NCI-H748 treated with DMSO at 0.1 percent for 48 hours (cell line): ENCODE results near the gene A4GALT.
"Not testable (repeated sequence)": the region's sequence is repeated elsewhere in the genome, so short reads cannot be mapped to it uniquely, and the experiment has no call there.

ENCODE experiments used
- DNase-seq: peaks from one replicate; lab custom pipeline; 2025; lab: John Stamatoyannopoulos, UW

Gene A4GALT

DNA sequence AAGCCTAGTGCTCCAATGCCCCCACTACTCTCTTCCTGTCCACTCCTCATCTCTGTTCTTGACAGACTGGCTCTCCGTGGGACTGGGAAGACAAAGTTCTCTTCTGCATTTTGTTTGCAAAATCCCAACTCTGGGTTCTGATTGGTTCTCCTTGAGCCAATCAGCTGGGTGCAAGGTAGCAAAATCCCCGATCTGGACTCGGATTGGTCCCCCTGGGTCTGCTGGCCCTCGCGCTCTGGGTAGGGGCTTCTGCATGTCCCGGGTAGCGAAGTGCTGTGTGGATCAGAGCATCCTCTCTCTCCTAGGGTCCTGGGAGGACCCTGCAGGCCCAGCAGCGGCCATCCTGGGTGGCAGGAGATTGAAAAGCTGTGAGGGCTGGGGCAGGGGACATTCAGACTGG lies 22.3 kb upstream of the A4GALT start:
- no peak for DNase-seq

DNA sequence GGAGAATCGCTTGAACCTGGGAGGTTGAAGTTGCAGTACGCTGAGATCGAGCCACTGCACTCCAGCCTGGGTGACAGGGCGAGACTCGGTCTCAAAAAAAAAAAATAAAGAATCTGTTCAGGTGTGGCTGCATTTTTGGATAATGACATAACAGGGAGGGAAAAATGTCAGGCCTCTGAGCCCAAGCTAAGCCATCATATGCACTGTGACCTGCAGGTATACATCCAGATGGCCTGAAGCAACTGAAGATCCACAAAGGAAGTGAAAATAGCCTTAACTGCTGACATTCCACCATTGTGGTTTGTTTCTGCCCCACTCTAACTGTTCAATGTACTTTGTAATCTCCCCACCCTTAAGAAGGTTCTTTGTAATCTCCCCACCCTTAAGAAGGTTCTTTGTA lies 19.6 kb upstream of the A4GALT start:
- not testable (repeated sequence) for DNase-seq

- no peak for DNase-seq
These were observed 13.7 kb upstream of the A4GALT start for GRCh38 chr22:42734406-42734805.

GRCh38 chr22:42733394-42733793 lies 12.7 kb upstream of the A4GALT start:
- not testable (repeated sequence) for DNase-seq

DNA sequence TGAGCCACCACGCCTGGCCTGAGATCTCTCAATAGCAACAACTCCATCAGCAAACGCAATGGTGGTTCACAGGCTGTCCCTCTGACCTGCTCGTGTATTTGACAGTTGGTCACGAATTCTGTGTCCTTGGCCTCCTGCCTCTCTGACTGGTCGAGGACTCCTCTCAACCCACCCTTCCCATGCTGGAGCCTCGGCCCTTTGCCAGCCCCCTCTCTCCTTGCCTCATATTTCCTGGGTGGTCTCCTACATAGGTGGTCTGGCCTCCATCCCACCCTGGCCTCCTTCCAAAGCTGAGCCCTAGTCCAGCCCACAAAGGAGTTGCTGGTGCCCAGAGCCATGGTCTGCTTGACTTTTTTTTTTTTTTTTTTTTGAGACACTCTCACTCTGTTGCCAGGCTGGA lies 11.4 kb upstream of the A4GALT start:
- no peak for DNase-seq

GRCh38 chr22:42726811-42727210 lies 6.1 kb upstream of the A4GALT start:
- DNase-seq: no peak

- DNase-seq: no peak
These were observed 5.1 kb upstream of the A4GALT start for GRCh38 chr22:42725606-42726355.

DNA sequence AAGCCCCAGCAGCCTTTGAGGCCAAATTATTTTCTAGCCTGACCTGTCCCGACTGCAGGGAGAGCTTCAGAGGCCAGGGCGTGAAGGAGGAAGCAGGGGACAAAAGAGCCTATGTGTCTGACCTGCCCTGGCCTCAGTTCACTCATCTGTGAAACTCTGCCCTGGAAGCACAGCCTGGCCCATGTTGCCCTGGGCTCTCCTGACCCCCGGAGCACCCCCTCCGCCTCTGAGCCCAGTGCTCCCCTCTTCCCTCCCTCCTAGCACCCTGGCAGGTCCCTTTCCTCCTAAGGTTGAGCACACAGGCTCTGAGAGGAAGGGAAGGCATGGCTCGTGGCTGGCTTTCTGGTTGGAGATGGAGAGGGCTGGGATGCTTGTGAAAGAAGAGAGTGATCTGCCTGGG lies 3.4 kb upstream of the A4GALT start:
- no peak for DNase-seq

DNA sequence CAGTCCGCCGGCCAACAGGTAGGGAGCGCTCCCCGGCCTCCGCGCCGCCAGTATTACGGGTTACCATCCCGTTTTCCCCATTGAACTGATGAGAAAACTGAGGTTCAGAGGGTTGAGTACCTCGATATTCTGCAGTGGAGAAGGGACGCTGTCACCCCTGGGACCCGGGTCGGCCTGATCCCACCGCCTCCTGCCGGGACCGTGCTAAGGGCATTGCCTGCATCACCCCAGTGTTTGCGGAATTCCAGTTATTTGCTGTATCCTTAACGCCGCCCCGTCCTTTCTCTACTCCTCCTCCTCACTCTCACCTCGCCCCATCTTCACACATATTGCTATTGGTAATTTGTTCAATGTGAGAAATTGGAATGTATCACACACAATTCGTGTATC lies 370 bp upstream of the A4GALT start:
- DNase-seq: no peak

GRCh38 chr22:42719656-42720262 lies 911 bp downstream of the A4GALT start:
- DNase-seq: no peak

GRCh38 chr22:42719133-42719532 lies 1.5 kb downstream of the A4GALT start:
- no peak for DNase-seq

GRCh38 chr22:42717197-42717928 lies 3.3 kb downstream of the A4GALT start:
- DNase-seq: no peak

DNA sequence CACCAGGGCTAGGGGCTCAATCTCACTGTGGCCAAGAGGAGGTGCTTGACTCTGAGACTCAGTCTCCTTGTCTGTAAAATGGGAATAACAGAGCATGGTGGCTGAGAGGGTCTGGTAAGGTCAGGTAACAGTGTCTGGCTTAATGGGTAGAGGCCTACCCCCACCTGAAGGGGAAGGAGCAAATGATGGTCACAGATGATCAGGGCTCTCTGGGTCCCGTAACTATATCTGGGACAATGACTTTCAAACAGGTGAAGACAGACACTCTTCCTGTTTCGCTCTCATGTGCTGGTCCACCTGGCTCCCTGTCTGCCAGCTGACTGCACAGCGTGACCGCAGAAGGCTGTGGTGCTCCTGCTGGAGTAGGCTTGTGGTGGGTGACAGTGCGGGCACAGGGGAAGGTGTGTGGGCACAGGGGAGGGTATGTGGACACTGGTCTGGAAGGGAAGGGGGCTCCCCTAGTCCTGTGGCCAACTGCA lies 4.0 kb downstream of the A4GALT start:
- no peak for DNase-seq

DNA sequence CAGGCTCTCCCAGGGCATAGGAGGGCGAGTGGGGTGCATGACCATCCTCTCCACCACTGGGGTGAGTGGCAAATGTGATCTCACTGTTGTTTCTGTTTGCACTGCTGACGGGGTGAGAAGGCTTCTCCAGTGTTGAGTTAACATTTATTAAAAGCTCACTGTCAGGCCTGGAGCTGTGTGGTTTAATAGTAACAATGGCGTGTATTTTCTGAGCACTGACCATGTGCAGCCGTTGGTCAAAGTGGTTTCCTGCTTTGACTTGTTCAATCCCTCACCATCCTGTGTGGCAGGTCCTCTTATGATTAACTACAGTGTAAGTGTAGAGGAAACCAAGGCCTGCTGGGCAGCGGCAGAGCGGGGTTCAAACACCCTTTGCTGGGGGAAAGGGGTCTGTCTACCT lies 4.4 kb downstream of the A4GALT start:
- DNase-seq: no peak

DNA sequence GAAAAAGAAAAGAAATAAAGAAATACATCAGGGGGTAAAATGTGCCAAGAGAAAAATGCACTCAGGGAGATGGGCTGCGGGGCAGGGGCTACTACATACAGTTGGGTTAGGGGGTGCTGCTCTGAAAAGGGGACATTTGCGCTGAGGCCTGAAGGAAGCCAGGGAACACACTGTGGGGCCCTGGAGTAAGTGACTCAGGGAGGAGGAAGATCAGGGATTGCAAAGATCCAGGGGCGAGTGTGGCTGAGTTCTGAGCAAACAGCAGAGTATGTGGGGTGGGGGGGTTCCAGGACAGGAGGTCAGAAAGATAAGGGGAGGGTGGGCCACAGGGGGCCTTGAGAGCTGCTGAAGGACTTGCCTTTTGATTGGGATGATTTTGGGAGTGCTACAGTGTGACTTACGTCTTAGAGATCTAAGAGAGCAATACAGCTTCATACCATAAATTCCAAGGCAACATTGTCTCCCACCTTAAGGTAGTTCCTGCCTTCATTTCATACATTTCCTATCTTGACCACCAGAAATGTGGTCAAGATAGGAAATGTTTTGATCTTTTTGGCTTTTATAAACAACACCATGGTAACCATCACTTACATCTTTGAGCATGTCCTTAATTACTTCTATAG lies 5.8 kb downstream of the A4GALT start:
- DNase-seq: no peak

GRCh38 chr22:42714308-42714707 lies 6.4 kb downstream of the A4GALT start:
- no peak for DNase-seq

- no peak for DNase-seq
These were observed 8.5 kb downstream of the A4GALT start for GRCh38 chr22:42711895-42712837.

DNA sequence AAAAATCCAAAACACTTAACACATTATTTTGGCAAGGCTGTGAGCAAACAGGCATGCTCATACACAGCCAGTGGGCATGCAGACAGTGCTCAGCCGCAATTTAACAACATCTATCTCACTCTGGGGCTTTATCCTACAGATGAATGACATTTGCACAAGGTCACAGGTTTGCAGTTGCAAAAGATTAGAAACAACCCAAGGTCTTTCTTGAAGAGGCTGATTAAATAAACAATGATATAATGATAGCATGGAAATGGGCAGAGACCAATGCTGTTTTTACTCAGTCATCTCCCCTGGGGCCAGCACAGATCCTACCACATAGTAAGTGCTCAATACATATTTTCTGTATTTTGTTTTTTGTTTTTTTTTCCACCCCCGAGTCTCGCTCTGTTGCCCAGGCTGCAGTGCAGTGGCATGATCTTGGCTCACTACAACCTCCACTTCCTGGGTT lies 9.4 kb downstream of the A4GALT start:
- DNase-seq: no peak

- no peak for DNase-seq
These were observed 12.3 kb downstream of the A4GALT start for GRCh38 chr22:42708417-42708816.

GRCh38 chr22:42707496-42707895 lies 13.2 kb downstream of the A4GALT start:
- no peak for DNase-seq

GRCh38 chr22:42704896-42705295 lies 15.8 kb downstream of the A4GALT start:
- DNase-seq: no peak
